DOHH2 (cell line): Measurements from ENCODE around the gene ZNF772.

Experiments
- EZH2phosphoT487 ChIP-seq: fragments of 200-600 bp; sonication (generic); IDR thresholded peaks from 2 replicates; pipeline ENCODE4 v1.6.1; 2017; ENCODE audit warnings: borderline replicate concordance, mild to moderate bottlenecking, antibody characterized with exemption, low read length, moderate library complexity, mixed read lengths
- TF ChIP-seq, protein P1 (sequence below): fragments of 200-600 bp; sonication (generic); IDR thresholded peaks from one replicate; pipeline ENCODE4 v1.5.1; 2014; ENCODE audit warnings: antibody characterized with exemption, mild to moderate bottlenecking, low read depth, low read length; ENCODE audit not compliant: poor library complexity, severe bottlenecking

DNA sequence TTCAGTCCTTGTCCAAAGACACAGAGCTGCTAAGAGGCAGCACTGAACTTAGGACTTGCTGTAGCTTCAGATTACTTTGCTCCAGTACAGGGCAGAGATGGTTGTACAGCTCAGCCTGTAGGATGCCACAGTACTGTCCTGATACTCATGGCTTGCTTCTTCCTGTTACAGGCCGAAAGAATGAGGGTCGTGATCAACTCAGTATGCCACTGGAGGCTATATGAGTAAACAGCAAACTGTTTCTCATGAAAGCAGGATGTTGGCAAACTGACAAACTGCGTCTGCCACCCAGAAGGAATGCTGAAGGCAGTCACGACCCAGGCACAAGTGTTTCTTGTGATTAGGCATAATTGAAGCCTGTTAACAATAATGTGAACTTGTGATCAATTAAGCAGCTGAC lies 39.4 kb downstream of the ZNF772 start:
- TF ChIP-seq, protein P1, sequence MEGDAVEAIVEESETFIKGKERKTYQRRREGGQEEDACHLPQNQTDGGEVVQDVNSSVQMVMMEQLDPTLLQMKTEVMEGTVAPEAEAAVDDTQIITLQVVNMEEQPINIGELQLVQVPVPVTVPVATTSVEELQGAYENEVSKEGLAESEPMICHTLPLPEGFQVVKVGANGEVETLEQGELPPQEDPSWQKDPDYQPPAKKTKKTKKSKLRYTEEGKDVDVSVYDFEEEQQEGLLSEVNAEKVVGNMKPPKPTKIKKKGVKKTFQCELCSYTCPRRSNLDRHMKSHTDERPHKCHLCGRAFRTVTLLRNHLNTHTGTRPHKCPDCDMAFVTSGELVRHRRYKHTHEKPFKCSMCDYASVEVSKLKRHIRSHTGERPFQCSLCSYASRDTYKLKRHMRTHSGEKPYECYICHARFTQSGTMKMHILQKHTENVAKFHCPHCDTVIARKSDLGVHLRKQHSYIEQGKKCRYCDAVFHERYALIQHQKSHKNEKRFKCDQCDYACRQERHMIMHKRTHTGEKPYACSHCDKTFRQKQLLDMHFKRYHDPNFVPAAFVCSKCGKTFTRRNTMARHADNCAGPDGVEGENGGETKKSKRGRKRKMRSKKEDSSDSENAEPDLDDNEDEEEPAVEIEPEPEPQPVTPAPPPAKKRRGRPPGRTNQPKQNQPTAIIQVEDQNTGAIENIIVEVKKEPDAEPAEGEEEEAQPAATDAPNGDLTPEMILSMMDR: no peak
- TF ChIP-seq EZH2phosphoT487: no peak
